Pulmonary artery endothelial cell (primary cell): Measurements from ENCODE around the gene PRODH. TPM values are rescaled to one million over a fixed set of nuclear protein-coding genes. Genes with fewer than 3 reads are reported as not detected.
"Not testable (repeated sequence)": the region's sequence is repeated elsewhere in the genome, so short reads cannot be mapped to it uniquely, and the experiment has no call there.

ENCODE experiments used
- DNase-seq: peaks from one replicate; pipeline ENCODE4 v3.0.0-alpha.2; 2011; ENCODE audit warnings: low read depth, low spot score
- total RNA-seq: library from RNA; depleted of rRNA; stranded (reverse); fragments of >200 nt; gene quantifications from 2 replicates; pipeline ENCODE4 v1.2.3, GENCODE V29; 2014

The PRODH gene
- total RNA-seq, 1 donor from 2014 or later, result not detected

- DNase-seq, result no peak
Observed at GRCh38 chr22:18909556-18909955, 26.5 kb downstream of the PRODH start.

GRCh38 chr22:18906896-18907295 lies 29.2 kb downstream of the PRODH start:
- no peak for DNase-seq

GRCh38 chr22:18906410-18906745 lies 29.7 kb downstream of the PRODH start:
- DNase-seq, result not testable (repeated sequence)

GRCh38 chr22:18905540-18906409 lies 30.3 kb downstream of the PRODH start, which contains the start of gene DGCR6:
TSS of gene DGCR6 (plus strand) at chr22:18906320. CDS start at chr22:18906375, 55 bp downstream.
- DNase-seq, result no peak

- not testable (repeated sequence) for DNase-seq
Observed at GRCh38 chr22:18896037-18896657, 39.9 kb downstream of the PRODH start.

- not testable (repeated sequence) for DNase-seq
Observed at GRCh38 chr22:18893775-18894174, 42.3 kb downstream of the PRODH start.

GRCh38 chr22:18890510-18891192 lies 45.4 kb downstream of the PRODH start:
- not testable (repeated sequence) for DNase-seq

GRCh38 chr22:18888115-18888514 lies 48.0 kb downstream of the PRODH start:
- DNase-seq, result no peak

GRCh38 chr22:18884465-18884864 lies 51.6 kb downstream of the PRODH start:
- not testable (repeated sequence) for DNase-seq

- not testable (repeated sequence) for DNase-seq
Observed at GRCh38 chr22:18881260-18881659, 54.8 kb downstream of the PRODH start.

Other genes starting within 250 kb of the PRODH start
- 0.26 and 0.35 TPM in 2 replicates for gene DGCR6, start 30.0 kb downstream of the PRODH start, total RNA-seq
- gene DGCR2, start 186.1 kb upstream of the PRODH start, total RNA-seq, result 36.4 and 52.1 TPM in 2 replicates
- gene TSSK2, start 195.0 kb upstream of the PRODH start, total RNA-seq, result not detected in 2 replicates
- gene ESS2, start 208.4 kb upstream of the PRODH start, total RNA-seq, result 9.6 and 13.4 TPM in 2 replicates
- 0.07 TPM in 1 of 2 replicates, not detected in the other for gene GSC2, start 214.0 kb upstream of the PRODH start, total RNA-seq
- gene SLC25A1, start 242.4 kb upstream of the PRODH start, total RNA-seq, result 87.9 and 96.3 TPM in 2 replicates